HG03066 (cell line): ENCODE results near the gene CHRM5.
"Not testable (repeated sequence)": the region's sequence is repeated elsewhere in the genome, so short reads cannot be mapped to it uniquely, and the experiment has no call there.

Experiments used
- ATAC-seq: cut with Tn5 transposase; IDR thresholded peaks from one replicate; pipeline ENCODE4 v1.9.1; 2021; ENCODE audit warnings: low read depth; ENCODE audit not compliant: unreplicated experiment

CHRM5 gene

GRCh38 chr15:33985751-33986150 lies 17.5 kb downstream of the CHRM5 start:
- ATAC-seq, result no peak

- ATAC-seq, result no peak
Measured at GRCh38 chr15:33987444-33987843, 19.1 kb downstream of the CHRM5 start.

- no peak for ATAC-seq
Measured at GRCh38 chr15:33988384-33988783, 20.1 kb downstream of the CHRM5 start.

GRCh38 chr15:33994005-33994615 lies 25.8 kb downstream of the CHRM5 start:
- ATAC-seq, result no peak

DNA sequence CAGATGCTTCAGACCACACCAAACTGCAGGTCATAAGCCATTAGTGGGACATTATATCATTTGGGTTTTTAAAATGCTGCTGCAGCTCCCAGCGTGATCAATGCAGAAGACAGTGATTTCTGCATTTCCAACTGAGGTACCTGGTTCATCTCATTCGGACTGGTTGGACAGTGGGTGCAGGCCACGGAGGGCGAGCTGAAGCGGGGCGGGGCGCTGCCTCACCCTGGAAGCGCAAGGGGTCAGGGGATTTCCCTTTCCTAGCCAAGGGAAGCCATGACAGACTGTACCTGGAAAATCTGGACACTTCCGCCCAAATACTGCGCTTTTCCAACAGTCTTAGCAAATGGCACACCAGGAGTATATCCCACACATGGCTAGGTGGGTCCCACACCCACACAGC lies 27.4 kb downstream of the CHRM5 start:
- not testable (repeated sequence) for ATAC-seq

- ATAC-seq, result no peak
Measured at GRCh38 chr15:34001536-34001935, 33.2 kb downstream of the CHRM5 start.

DNA sequence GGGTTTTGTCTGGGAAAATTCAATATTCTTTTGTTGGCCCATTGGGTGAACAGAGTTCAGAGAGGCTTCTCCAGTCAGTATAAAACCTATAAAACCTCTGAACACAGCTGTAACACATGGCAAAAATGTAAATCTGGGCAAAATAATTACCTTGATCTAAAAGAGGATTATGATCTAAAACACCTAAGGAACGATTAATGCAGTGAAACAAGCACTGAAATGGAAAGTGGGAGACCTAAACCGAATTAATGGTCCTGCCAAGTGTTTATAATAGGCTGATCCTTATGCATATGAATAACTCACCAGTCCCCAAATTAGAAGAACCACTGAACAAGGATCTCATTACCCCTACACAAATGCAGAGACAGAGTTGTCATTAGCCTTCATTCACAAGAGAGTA lies 38.1 kb downstream of the CHRM5 start:
- ATAC-seq, result no peak

- ATAC-seq, result no peak
Measured at GRCh38 chr15:34009656-34010055, 41.4 kb downstream of the CHRM5 start.

- ATAC-seq, result no peak
Measured at GRCh38 chr15:34010921-34011320, 42.6 kb downstream of the CHRM5 start.

DNA sequence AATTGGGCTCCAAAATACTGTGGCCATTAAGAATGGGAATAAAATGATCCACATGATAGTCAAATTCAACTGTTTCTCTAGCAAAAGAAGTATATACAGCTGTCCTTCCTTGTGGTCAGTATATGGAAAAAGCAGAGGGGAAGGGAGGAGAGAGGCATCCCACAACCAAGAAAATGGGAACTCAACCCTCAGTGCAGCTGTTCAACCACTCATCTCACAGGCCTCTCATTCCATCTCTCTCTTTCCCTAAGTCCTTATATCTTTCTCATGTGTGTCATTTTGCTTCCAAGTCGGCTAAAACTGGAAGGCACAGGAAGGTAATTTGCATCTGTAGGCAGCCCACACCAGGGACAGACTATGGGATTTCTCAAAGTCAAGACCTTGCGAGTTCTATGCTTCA lies 43.2 kb downstream of the CHRM5 start:
- no peak for ATAC-seq

DNA sequence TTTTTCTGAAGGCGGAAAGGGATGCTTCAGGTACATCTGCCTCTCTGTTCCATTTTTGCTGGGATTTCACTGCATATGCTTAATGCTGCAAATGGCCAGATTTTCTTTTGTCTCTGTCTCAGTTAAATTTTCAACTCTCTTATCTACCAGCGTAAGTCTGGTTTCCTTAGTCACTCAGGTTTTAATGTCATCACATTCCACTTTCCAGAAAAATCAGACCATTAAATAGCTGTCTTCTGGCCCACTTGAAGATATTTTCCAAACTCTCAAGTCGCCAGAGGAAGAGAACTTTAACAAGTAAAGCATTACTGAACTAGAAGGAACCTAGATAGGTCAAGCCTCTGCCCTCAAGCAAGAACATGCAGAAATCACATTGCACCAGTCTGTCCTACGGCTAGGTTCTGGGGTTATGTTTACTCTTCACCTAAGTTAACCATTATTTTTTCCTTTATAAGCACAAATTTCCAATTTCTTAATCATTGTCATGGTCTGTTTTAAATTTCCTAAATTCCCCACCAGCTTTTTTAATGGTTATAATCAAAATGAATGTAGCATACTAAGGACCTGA lies 44.2 kb downstream of the CHRM5 start:
- ATAC-seq, result no peak

- ATAC-seq, result no peak
Measured at GRCh38 chr15:34013746-34014145, 45.4 kb downstream of the CHRM5 start.

- no peak for ATAC-seq
Measured at GRCh38 chr15:34014556-34014955, 46.3 kb downstream of the CHRM5 start.

GRCh38 chr15:34018021-34018645 lies 49.8 kb downstream of the CHRM5 start:
- no peak for ATAC-seq

- ATAC-seq, result not testable (repeated sequence)
Measured at GRCh38 chr15:34018738-34019137, 50.4 kb downstream of the CHRM5 start.

DNA sequence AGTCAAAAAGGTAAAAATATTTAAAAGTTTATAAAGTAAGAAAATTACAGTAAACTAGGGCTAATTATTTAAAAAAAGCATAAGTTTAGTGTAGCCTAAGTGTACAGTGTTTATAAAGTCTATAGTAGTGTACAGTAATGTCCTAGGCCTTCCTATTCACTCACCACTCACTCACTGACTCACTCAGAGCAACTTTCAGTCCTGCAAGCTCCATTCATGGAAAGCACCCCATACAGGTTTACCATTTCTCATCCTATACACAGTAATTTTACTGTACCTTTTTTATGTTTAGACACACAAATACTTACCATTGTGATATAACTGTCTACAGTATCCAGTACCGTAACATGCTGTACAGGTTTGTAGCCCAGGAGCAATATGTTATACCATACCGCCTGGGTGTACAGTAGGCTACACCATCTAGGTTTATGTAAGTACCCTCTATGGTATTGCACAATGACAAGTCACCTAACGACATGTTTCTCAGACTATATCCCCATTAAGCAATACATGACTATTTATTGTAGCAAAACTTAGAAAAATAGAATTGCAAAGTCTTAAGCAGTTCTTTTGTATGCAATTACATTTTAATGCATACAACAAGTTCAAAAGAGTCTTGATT lies 51.2 kb downstream of the CHRM5 start:
- ATAC-seq, result no peak

DNA sequence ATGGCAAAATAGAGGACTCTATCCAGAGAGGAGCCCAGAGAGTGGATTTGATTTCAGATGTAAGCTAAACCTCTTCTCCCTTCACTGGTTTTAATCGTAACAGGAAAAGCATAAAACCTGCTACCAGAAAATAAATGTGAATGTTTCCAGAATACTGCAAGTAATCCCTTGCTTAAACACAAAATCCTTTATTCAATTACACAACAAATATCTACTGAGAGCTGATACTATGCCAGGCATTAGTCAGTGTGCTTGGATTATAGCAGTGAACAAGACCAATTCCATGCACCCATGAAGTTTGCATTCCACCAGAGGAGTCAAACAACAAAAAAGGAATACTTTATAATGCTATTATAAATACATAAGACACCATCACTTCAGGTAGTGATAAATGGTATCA lies 55.6 kb downstream of the CHRM5 start:
- ATAC-seq, result no peak

GRCh38 chr15:34025252-34025651 lies 57.0 kb downstream of the CHRM5 start:
- ATAC-seq, result no peak

- no peak for ATAC-seq
Measured at GRCh38 chr15:34027606-34028005, 59.3 kb downstream of the CHRM5 start.

- ATAC-seq, result no peak
Measured at GRCh38 chr15:34031987-34032760, 63.9 kb downstream of the CHRM5 start.
